ENCODE results near the gene EPAS1. TPM values are rescaled to one million over a fixed set of nuclear protein-coding genes. Genes with fewer than 3 reads are reported as not detected.

Gene EPAS1
- total and polyA plus RNA-seq, 2 of the 13 experiments (the other 11 are each of a cell fraction or from before 2014, with no cell fraction given): 47.1 to 182 TPM

GRCh38 chr2:46305767-46306166 lies 8.6 kb downstream of the EPAS1 start:
- no peak for FAIRE-seq
- Histone ChIP-seq H3K79me2 (ENCODE audit: insufficient read depth, low read length) (peaks cover 96% of the 10 kb centered on the region), H3K4me1 (ENCODE audit: insufficient read depth, low read length) (peaks cover 100% of the 10 kb centered on the region), H3K4me3 (replicated peaks in 1 of 3; ENCODE audit: insufficient read depth in 1 of 3, low read depth in 2 of 3, low read length in 3 of 3) (peak overlapping the region in 2 of 3 experiments; percentile 6 to 54; a peak in 2 of 6 replicates), H4K20me1 (ENCODE audit: insufficient read depth, low read length) (0 out of 2 replicates have a peak, but pooled peaks cover 9% of the 10 kb centered on the region), H3K9me3 (ENCODE audit: low read length) (peaks cover 9% of the 10 kb centered on the region; the same call in 1 of the 2 replicates), H3K27ac (ENCODE audit: extremely low read length, insufficient read depth, low read length) (peak overlapping the region; percentile 97), H3K4me2 (ENCODE audit: low read depth, low read length) (peak overlapping the region; percentile 89), H3K27me3 (ENCODE audit: control insufficient read depth in 1 of 2, insufficient read depth in 2 of 2, low read length in 2 of 2) (no peaks in the 10 kb centered on the region), H2AFZ (ENCODE audit: low read length) (no peak overlapping the region), H3K9ac (ENCODE audit: insufficient read depth, low read depth, low read length) (peak overlapping the region; percentile 81), H3K36me3 (replicated peaks in 1 of 2; ENCODE audit: control insufficient read depth in 1 of 2, insufficient read depth in 2 of 2, low read length in 2 of 2) (peaks cover 3 to 13% of the 10 kb centered on the region in 2 experiments; a peak in 4 of 5 replicates)
- peak; percentile 3 for TF ChIP-seq YY1 (IDR thresholded peaks at IDR 0.05; ENCODE audit: insufficient read depth, insufficient replicate concordance, low read depth, low read length)
- peak; percentile 10; the same call in 1 of the 2 replicates for TF ChIP-seq POLR2AphosphoS2 (IDR thresholded peaks at IDR 0.05; ENCODE audit: low read depth, low read length)
- TF ChIP-seq TAF1 (CRISPR knock-in tag; IDR thresholded peaks at IDR 0.05): 0 out of 2 replicates have a peak, but pooled peaks have one; percentile 0
- no peak for TF ChIP-seq RXRA (CRISPR knock-in tag; IDR thresholded peaks at IDR 0.05)
- no peak for TF ChIP-seq TRIM24 (CRISPR knock-in tag; IDR thresholded peaks at IDR 0.05)
- ChIA-PET POLR2A (interaction anchor here (0.9 kb wide), 1 partner anchor 9 kb away, joined by 3 read pairs; the partner anchor contains the start of gene EPAS1), CTCF (ENCODE audit: low intra/inter-chr PET ratio, low total read pairs) (no interaction called here)
- WGBS (ENCODE audit: low lambda C conversion rate): 81% methylated on average over 4 of the region's 4 CpGs
- in situ Hi-C loops (cut with HindIII; ENCODE audit: extremely low pct_ligation_motif_present, low pct_unique_long_range_greater_than_20kb): no loop called here
- no peak for ATAC-seq
- no TSS peak for BruUV-seq (replicated peaks)
- intact Hi-C loops (cut with micrococcal nuclease; ENCODE audit: unreplicated experiment): loop anchor here (5.0 kb wide), 1 partner anchor 102 kb away; no protein-coding TSS in a partner anchor
- DNase-seq (ENCODE audit: low spot score): no peak

GRCh38 chr2:46306330-46306751 lies 9.1 kb downstream of the EPAS1 start:
- Histone ChIP-seq H3K4me3 (replicated peaks in 1 of 3; ENCODE audit: insufficient read depth in 1 of 3, low read depth in 2 of 3, low read length in 3 of 3) (peak overlapping the region; percentile 44 to 54 (median 54); a peak in 4 of 6 replicates), H3K4me1 (ENCODE audit: insufficient read depth, low read length) (peaks cover 100% of the 10 kb centered on the region), H3K79me2 (ENCODE audit: insufficient read depth, low read length) (peaks cover 94% of the 10 kb centered on the region), H3K27me3 (ENCODE audit: control insufficient read depth in 1 of 2, insufficient read depth in 2 of 2, low read length in 2 of 2) (no peaks in the 10 kb centered on the region), H3K4me2 (ENCODE audit: low read depth, low read length) (peak overlapping the region; percentile 89), H3K9ac (ENCODE audit: insufficient read depth, low read depth, low read length) (peak overlapping the region; percentile 81), H3K36me3 (replicated peaks in 1 of 2; ENCODE audit: control insufficient read depth in 1 of 2, insufficient read depth in 2 of 2, low read length in 2 of 2) (peaks cover 3 to 13% of the 10 kb centered on the region in 2 experiments; a peak in 4 of 5 replicates), H3K9me3 (ENCODE audit: low read length) (peaks cover 9% of the 10 kb centered on the region; the same call in 1 of the 2 replicates), H3K27ac (ENCODE audit: extremely low read length, insufficient read depth, low read length) (peak overlapping the region; percentile 97), H2AFZ (ENCODE audit: low read length) (no peak overlapping the region), H4K20me1 (ENCODE audit: insufficient read depth, low read length) (0 out of 2 replicates have a peak, but pooled peaks cover 5% of the 10 kb centered on the region)
- DNase-seq (ENCODE audit: low spot score): peak; percentile 97
- intact Hi-C loops (cut with micrococcal nuclease; ENCODE audit: unreplicated experiment): loop anchor here (5.0 kb wide), 1 partner anchor 101 kb away; no protein-coding TSS in a partner anchor
- ChIA-PET CTCF (ENCODE audit: low intra/inter-chr PET ratio, low total read pairs) (interaction anchor here (0.8 kb wide), 1 partner anchor 9 kb away, joined by 3 read pairs; the partner anchor contains the start of gene EPAS1), POLR2A (interaction anchor here (0.9 to 3.5 kb wide), 7 partner anchors 9 to 102 kb away, joined by 3 to 16 read pairs (median 9); partner anchors contain the start of gene EPAS1)
- peak; percentile 69 for FAIRE-seq
- BruUV-seq (replicated peaks): no TSS peak
- 0% methylated on average over 2 of the region's 2 CpGs for WGBS (ENCODE audit: low lambda C conversion rate)
- peak; percentile 55 for ATAC-seq
- in situ Hi-C loops (cut with HindIII; ENCODE audit: extremely low pct_ligation_motif_present, low pct_unique_long_range_greater_than_20kb): no loop called here
- TF ChIP-seq ZNF674 (CRISPR knock-in tag; IDR thresholded peaks at IDR 0.05; ENCODE audit: low read depth): no peak
- peak; percentile 61; the same call in 1 of the 2 replicates for TF ChIP-seq HNF4G (IDR thresholded peaks at IDR 0.05; ENCODE audit: borderline replicate concordance, low read depth, low read length)
- peak; percentile 60; the same call in 1 of the 2 replicates for TF ChIP-seq HNF4G (CRISPR knock-in tag; IDR thresholded peaks at IDR 0.05; ENCODE audit: borderline replicate concordance, low read depth)
- TF ChIP-seq RAD51 (IDR thresholded peaks at IDR 0.05; ENCODE audit: borderline replicate concordance): no peak
- TF ChIP-seq KLF16 (CRISPR knock-in tag; IDR thresholded peaks at IDR 0.05): peak in 1 of 2 experiments; percentile 96; a peak in 2 of 4 replicates
- 0 out of 2 replicates have a peak, but pooled peaks have one; percentile 36 for TF ChIP-seq HNF1A (IDR thresholded peaks at IDR 0.05; ENCODE audit: low read depth)
- TF ChIP-seq HNF1A (CRISPR knock-in tag; IDR thresholded peaks at IDR 0.05; ENCODE audit: borderline replicate concordance): no peak
- peak; percentile 57 for TF ChIP-seq SP5 (CRISPR knock-in tag; IDR thresholded peaks at IDR 0.05; ENCODE audit: borderline replicate concordance, low read depth)
